ENCODE data around the gene UBXN10.

DNA sequence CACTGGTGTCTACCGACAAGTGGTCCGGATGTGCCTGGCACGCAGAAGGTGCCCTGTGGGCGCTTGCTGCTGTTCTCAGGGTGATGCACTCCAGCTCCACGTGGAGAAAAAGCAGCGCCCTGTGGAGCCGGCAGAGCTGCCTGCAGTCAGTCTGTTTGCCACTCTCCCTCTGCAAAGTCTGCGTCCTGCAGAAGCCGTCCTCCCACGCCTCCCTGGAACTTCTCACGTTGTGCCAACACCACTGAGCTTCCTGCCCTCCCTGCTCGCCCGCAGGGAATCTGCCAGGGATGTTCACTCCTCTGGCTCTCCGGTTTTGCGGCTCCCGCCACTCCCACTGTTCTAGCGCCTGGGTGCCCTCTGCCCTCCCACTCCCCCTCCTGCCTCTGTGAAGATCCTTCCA lies 19.8 kb upstream of the UBXN10 start:
- TF ChIP-seq, protein P1, sequence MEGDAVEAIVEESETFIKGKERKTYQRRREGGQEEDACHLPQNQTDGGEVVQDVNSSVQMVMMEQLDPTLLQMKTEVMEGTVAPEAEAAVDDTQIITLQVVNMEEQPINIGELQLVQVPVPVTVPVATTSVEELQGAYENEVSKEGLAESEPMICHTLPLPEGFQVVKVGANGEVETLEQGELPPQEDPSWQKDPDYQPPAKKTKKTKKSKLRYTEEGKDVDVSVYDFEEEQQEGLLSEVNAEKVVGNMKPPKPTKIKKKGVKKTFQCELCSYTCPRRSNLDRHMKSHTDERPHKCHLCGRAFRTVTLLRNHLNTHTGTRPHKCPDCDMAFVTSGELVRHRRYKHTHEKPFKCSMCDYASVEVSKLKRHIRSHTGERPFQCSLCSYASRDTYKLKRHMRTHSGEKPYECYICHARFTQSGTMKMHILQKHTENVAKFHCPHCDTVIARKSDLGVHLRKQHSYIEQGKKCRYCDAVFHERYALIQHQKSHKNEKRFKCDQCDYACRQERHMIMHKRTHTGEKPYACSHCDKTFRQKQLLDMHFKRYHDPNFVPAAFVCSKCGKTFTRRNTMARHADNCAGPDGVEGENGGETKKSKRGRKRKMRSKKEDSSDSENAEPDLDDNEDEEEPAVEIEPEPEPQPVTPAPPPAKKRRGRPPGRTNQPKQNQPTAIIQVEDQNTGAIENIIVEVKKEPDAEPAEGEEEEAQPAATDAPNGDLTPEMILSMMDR (IDR thresholded peaks at IDR 0.05; ENCODE audit: low read depth, low read length, missing input control), result no peak
- TF ChIP-seq RAD21 (IDR thresholded peaks at IDR 0.05), result no peak
- no peak for TF ChIP-seq FOXA1 (IDR thresholded peaks at IDR 0.05)
- no peak for TF ChIP-seq JUND (IDR thresholded peaks at IDR 0.05)
- TF ChIP-seq, protein P2, sequence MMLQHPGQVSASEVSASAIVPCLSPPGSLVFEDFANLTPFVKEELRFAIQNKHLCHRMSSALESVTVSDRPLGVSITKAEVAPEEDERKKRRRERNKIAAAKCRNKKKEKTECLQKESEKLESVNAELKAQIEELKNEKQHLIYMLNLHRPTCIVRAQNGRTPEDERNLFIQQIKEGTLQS (IDR thresholded peaks at IDR 0.05), result no peak

All from liver (tissue), 3 donors.